Retina (tissue), 1 donor: ENCODE measurements around the gene NHLH2.

Source experiments
- DNase-seq: peaks from one replicate; pipeline ENCODE4 v3.0.0-alpha.2; 2016

The NHLH2 gene

GRCh38 chr1:115840605-115841460 lies at the start of gene NHLH2:
Gene NHLH2, minus strand, starts transcription at chr1:115841126. Its CDS starts 2,754 bp downstream, at chr1:115838372.
- DNase-seq: peak; percentile 81

DNA sequence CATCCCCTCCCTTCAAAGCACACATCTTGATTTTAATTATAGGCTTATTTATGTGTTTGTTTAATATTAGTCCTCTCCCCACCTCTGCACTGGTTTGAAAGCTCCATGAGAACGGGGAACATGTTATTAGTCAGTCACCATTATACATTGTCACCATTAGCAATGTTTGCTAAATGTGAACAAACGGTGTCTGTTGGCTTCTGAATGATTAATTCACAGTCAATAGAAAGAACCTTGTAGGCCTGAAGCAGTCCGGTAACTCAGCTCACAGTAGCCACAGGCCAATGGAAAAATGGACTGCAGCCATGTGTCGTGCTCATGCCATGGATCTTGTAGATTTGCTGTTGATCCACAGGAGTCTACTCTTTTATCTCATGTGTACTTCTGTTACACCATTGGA lies 49.7 kb upstream of the NHLH2 start:
- no peak for DNase-seq

DNA sequence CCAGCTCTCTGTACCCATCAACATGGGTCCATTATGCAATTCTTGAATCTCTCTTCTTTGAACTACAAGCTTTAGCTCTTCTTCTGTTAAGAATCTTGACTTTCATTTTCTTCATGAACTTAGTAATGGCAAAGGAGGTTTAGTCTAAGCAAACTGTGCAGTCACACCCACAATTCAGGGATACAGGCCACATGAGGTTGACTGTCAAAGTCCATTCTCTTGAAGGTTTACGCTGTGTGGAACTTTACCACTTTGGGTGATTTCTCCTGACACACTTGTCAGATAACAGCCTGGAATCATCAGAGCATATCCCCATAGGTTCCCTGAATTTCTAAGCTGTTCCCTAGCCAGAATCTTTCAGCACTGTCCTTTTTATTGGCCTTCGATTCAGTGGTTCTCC lies 48.0 kb upstream of the NHLH2 start:
- DNase-seq: no peak

DNA sequence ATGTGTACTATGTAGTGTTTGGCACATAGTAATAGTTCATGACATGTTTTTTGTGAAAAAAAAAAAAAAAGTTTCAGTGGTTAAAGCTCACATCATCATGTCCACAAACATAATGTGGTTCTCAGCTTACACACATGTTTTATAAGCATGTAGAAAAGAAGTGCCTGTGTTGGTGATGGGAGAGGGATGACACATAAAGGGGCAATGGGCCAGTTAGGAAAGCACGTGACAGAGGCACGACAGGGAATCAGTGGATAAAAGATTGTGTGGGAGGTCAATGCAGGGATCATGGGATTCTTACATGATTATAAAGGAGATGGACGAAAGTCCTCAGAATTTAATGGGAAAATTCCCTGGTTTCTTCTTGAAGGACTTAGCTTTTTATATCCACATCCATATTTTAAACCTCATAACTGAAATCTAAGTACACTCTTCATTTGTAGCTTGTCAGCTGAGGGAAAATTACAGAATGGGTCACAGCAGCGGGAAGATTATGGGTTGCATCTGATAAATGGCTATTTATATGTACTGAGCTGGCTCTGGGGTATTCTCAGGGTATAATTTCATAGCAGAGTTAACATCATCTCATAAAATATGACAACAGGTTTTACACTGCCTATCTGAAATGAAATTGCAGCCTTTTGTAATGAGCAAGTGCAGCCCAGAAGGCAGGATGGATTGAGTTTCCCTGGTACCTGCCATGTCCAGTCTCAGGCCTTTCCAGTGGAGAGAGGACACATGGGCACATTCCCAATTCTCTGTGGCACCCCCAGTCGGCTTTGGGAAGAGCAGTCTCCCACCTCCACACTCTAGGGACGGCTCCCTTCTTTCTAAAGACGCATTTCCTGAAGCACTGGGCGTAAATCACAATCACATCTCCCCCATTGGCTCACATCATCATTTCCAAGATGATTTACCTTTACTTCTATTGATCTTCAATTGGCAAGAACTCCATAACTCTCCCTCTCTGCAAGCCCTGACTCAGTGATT lies 42.3 kb upstream of the NHLH2 start:
- DNase-seq: no peak

- no peak for DNase-seq
Observed at GRCh38 chr1:115880981-115881672, 40.2 kb upstream of the NHLH2 start.

DNA sequence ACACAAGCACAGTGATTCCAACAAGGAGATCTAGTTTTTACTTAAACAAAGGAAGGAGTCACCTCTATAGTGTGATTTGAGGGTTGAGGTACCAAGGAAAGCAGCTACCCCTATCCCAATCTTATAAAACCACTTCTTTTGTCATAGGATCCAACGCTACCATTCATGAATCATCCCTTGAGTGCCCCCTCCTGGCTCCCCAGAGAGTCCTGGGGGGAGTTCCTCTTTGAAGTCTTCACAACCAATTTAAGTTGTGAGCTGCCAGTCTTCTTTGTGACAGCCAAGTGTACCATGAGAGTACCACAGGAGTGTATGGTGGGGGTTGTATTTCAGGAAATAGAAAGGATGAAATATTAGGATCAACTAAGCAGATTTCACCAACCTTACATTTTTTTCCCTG lies 39.1 kb upstream of the NHLH2 start:
- no peak for DNase-seq

- peak; percentile 41 for DNase-seq
Observed at GRCh38 chr1:115877511-115877910, 36.6 kb upstream of the NHLH2 start.

DNA sequence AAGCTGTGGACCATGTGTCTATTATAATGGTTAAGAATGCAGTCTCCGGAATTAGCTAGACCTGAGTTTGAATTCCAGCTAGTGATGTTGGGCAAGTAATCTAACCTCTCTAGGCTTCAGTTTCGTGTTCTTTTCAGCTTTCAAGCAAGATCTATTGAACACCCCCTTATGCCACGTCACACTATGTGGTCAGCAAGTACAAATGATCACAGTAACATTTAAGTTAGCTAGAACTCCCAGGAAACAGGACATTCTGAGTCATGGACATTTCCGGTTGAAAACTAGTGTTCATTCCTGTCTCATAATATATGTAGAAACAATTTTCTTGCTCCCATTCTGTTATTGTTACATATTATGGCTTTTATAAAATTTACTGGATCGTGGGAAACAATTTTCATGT lies 34.0 kb upstream of the NHLH2 start:
- DNase-seq: no peak

GRCh38 chr1:115874497-115874896 lies 33.6 kb upstream of the NHLH2 start:
- no peak for DNase-seq

DNA sequence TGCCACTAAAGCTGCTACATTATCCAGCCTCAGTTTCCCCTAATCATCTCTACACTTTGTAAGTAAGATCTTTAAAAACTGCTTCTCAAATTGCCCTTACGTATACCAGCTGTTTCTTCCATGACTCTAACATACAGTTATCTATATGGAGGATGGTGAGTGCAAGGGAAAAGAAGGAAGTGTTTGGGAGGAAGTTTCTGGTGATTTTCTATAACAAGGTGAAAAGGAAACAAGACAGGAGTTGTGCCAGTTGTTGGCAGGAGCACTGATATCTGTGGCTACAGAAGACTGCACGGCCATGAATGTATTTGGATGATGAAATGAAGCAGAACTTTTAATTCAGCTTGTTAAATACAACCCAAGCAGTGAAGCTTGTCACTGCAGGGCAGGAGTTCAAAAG lies 32.3 kb upstream of the NHLH2 start:
- no peak for DNase-seq

GRCh38 chr1:115869064-115869463 lies 28.1 kb upstream of the NHLH2 start:
- no peak for DNase-seq

DNA sequence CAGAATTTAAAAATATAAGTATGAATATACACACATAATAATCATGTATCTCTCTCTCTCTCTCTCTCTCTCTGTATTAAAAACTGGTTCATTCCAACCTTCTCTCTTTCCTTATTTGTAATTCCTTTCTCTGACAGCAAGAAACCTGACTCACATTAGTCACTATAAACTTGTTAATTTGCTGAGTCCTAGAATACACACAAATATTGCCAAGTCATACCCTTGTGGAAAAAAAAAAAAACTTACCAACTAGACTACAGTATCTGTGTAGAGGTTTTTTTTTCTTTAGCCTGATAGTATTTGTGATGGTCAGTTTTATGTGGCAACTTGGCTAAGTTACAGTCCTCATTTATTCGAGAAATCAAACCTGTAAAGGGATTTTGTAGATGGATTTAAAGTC lies 26.3 kb upstream of the NHLH2 start:
- DNase-seq: no peak

DNA sequence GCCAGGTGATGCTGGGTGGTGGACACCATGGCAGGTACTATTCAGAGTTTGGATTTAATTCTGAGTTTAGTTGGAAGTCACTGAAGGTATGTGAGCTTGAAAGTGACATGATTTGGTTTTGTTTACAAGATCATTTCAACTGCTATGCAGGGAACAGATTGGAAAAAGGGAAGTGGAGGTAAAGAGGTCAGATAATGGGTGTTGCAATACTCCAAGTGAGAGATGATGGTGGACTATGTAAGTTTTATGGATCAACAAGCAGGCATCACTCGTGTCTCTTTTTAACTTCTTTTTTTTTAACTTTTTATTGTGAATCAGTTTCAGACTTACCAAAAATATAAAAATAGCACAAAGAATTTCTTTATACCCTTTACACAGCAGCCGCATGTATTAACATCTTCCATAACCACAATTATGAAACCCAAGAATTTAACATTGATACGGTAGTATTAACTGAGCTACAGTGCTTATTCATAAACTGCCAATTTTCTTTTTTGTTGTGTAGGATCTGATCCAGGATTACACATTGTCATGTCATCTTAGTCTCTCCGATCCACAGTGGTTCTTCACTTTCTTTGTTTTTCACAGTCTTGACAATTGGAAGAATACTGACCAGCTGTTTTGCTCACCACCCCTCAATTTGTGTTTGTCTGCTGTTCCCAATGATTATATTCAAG lies 24.9 kb upstream of the NHLH2 start:
- DNase-seq: no peak

DNA sequence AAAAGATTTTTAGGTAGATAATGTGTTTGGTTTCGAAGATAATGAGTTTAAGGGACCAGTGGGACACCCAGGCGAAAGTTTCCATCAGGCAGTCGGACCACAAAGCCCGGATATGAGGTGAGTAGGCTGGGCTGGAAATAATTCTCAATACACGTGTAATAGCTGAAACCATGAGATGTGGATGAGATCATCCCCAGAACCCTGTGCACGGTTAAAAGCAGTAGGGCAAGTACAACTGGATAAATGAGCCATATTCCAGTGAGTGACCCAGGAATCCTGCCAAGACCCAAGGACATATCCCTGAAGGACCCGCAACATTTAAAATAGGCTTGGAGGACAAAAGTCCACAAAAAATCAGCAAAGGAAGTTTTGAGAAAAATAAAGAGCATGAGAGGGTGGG lies 21.5 kb upstream of the NHLH2 start:
- no peak for DNase-seq

- DNase-seq: no peak
Observed at GRCh38 chr1:115854005-115854404, 13.1 kb upstream of the NHLH2 start.

DNA sequence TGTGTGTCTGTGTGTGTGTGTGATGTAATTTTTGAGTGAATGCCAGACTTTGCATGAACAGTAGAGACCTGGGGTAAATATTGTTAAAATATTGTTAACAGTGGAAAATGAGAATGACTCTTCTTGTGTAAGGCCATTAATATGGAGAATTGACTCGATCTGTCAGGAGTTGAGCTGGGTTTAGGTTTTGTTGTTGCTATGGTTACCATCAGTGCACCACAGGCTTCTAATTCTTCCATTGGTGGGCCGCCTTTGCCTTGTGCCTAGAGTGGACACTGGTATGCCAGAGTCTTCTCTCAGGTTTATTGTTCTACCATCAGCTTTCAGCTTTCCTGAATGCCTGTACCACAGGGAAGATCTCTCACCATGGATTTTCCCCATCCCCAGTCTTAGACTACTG lies 10.0 kb upstream of the NHLH2 start:
- DNase-seq: no peak

- no peak for DNase-seq
Observed at GRCh38 chr1:115847787-115848186, 6.9 kb upstream of the NHLH2 start.

- no peak for DNase-seq
Observed at GRCh38 chr1:115842948-115843347, 2.0 kb upstream of the NHLH2 start.

- no peak for DNase-seq
Observed at GRCh38 chr1:115839679-115840237, 1.2 kb downstream of the NHLH2 start.

DNA sequence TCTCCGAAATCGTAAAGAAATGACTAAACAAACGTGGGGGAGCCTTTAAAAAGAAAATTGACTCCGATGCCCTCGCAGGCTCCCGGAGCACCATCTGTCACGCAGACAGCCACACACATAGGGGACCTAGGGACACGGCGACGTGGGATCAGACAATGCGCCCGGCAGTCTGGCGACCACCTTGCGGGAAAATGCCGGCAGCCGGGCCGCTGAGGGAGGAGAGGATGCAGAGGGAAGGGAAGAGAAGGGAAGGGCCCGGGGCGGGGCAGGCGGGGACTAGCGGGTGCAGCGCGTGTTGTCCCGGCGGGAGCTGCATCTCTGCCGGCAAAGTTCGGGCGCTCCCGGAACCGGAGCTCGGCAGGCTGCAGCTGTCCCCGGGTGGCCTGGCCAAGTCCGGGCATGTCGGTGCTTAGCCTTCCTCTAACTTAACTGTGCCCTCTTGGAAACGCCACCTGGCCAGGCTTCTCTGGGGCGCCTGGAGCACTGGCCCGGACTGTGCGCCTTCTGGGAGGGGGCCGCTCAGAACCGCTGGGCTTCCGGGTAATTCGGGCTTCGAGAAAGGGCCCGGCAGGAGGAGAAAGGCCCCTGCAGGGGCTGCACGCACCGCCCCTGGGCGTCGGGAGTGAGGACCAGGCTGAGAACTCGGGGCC lies 1.8 kb downstream of the NHLH2 start:
- DNase-seq: peak; percentile 84

DNA sequence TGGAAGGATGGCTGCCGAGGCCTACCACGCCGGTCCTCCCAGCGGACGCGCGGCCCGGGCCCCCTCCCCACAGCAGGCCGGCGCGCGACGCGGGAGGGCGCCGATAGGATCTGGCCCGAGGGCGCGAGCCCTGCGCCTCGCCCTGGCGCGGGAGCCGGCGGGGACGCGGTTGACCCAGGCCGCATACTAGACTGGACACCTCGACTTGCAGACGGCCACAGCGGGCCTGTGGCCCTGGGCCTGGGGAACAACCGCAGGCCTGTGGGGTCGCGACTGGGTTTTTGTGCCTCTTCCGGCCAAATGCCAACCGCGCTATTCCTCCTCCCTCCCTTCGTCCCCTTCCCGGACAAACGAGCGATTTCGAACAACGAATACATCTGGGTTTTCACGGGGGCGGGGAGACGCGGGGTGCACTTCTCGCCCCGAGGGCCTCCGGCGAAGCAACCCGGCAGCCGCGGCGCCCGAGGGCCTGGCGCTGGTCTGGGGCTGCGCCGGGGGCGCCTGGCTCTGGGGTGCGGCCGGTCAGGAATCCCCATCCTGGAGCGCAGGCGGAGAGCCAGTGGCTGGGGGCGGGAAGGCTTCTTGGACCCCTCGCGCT lies 2.4 kb downstream of the NHLH2 start:
- peak; percentile 79 for DNase-seq
